ENCODE data around the gene TRIM15.

DNA sequence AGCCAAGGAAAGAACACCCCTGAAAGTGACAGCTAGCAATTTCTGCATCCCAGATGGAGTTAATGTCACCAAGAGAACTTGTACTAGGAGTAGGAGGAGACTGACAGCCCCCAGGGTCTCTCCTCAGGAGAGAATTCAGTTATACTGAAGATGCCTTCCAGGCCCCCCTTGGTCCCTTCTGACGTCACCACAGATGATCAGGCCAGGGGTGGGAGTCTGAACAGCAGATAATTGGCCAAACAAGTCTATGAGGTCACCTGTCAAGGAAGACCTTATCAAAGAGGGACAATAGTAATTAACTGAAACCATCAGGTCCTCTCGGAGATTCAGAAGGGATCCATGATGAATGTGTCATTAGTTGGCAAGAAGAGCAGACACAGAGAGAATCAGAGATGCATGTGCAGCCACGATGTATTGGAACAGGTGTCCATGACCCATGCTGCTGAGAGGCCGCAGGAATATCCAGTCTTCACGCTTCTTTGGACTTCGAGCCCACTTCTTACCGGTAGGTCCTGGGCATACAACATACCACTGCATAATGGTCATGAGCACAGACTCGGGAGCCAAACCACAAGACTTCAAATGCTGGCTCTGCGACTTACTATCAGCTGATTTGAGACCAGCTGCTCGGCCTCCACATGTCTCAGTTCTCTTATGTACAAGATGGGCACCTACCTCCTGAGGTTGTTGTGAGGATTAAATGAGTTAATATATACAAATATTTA, 12.5 kb upstream of the TRIM15 start:
- TF ChIP-seq, protein P1, sequence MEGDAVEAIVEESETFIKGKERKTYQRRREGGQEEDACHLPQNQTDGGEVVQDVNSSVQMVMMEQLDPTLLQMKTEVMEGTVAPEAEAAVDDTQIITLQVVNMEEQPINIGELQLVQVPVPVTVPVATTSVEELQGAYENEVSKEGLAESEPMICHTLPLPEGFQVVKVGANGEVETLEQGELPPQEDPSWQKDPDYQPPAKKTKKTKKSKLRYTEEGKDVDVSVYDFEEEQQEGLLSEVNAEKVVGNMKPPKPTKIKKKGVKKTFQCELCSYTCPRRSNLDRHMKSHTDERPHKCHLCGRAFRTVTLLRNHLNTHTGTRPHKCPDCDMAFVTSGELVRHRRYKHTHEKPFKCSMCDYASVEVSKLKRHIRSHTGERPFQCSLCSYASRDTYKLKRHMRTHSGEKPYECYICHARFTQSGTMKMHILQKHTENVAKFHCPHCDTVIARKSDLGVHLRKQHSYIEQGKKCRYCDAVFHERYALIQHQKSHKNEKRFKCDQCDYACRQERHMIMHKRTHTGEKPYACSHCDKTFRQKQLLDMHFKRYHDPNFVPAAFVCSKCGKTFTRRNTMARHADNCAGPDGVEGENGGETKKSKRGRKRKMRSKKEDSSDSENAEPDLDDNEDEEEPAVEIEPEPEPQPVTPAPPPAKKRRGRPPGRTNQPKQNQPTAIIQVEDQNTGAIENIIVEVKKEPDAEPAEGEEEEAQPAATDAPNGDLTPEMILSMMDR (IDR thresholded peaks at IDR 0.05 in 8 of 11, conservative IDR thresholded peaks at IDR 0.05 in 3 of 11) = no peak
- no peak for TF ChIP-seq POLR2A (IDR thresholded peaks at IDR 0.05)
